Myocyte (in vitro differentiated cells): Measurements from ENCODE around the gene LDAH. TPM values are rescaled to one million over a fixed set of nuclear protein-coding genes. Genes with fewer than 3 reads are reported as not detected.

Source experiments
- DNase-seq: peaks from one replicate; pipeline ENCODE4 v3.0.0-alpha.2; 2012; ENCODE audit warnings: low read depth
- total RNA-seq: library from RNA; depleted of rRNA; stranded (reverse); fragments of >200 nt; gene quantifications from 2 replicates; pipeline ENCODE4 v1.2.3, GENCODE V29; 2014

LDAH gene
- total RNA-seq, 1 donor from 2014 or later: 14.7 TPM

DNA sequence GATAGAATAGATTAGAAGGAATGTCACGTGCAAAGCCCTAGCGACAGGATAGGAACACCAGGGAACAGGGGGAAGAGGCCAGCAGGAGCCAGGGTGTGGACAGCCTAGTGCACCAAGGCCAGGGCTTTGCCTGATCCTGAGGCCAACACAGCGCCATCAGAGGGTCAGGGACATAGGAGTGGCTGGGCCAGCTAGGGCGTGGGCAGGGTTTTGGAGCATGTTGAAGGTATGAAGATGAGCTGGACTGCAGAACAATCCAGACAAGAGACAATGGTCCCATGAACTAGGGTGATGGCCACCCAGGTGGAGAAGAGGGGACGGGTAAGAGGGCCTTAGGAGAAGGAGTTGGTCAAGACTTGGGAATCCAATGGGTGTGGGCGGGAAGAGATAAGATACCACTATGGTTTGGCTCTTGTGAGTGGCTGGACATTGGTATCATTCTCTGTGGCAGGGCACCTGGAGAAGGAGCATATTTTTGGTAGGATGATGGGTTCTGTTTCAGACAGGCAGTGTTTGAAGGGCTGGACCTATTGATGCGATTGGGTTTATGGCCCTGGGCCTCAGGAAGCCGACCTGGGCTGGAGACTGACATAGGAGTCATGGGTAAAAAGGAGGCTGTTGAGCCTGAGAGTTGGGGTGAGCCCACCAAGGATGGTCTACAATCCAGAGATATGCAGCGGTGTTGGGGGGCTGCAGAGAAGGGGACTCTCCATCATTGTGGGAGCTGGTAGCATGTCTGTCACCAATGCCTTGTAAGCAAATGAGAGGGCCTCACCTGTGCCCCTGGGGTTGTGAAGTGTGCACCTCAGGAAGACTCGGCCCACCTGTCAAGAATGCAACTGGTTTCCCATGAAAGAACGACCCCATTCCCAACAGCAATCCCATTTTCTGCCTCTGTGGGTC, 170.0 kb downstream of the LDAH start:
- DNase-seq: no peak

DNA sequence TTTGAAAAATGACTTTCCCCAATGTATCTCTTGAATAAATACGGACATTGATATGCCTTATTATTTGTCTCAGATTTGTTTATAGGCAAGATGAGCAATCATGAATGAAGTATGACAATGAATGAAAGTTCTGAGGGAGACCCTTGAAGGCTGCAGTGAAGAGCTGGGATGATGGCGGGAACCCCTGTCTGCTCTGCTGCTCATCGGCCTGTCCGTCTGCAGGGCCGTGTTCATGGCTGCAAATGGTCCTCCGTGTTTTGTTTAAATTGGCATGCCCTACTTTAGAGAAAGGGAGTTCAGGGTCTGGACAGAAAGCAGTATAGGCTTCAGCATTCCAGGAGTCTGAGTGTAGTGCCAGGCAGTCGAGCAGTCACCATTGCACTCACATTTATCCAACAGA, 170.8 kb downstream of the LDAH start:
- DNase-seq: no peak

DNA sequence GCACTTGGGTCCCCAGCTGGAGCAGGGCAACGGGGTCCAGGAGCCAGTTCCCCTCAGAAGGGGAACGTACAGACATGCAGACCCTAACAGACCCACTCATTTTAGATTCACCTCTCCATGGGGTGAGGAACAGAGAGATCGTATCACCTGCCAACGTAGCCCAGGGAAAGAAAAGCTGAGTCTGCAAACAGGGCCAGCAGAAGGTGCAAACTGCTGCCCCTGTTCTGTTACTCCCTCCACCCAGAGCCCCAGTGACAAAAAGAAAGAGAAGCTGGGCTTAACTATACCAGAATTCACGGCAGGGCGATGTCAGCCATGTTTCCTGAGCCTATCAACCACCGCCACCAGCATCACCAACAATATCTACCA, 171.2 kb downstream of the LDAH start:
- no peak for DNase-seq

DNA sequence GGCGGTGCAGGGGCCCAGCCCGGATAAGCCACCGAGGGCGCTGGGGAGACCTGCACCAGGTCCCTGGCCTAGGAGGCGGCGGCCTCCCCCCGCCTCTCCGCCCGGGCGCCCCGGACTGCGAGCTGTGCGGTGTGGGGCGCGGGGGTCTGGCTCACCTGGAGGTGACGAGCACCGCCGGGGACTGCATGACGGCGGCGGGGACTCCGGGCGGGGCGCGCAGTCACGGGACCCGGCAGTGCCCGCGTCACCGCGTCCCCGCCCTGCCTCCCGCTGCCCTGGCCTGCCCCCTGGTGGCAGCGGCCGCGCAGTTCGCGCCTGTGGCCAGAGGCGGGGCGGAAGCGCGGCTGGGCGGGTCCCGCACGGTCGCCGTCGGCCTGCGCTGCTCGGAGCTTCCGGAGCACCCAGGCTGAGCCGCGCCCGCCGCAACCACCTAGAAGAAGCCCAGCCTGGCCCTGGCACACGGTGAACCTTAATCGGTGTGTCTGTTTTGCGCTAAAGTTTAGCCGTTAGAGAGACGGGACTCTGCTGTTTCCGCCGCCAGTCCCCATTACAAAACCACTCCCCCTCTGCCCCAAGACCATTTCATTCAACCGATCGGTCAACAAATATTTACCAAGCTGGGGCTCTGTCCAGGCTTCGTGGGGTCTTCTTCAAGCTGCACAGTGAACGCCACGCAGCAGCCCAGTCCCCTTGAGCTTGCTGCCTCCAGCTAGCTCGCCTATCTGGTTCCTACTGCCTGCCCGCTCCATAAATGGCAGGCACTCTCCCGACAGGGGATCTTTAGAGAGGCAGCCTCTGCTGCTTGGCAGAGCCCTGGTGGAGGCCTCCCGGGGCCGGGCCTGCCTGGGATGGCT, 171.8 kb downstream of the LDAH start, which contains the start of gene HS1BP3:
Gene HS1BP3 (minus strand): TSS at position 222 of the 854 bp plus-strand sequence. CDS start 35 bp downstream, at position 187.
- DNase-seq: peak; percentile 84

DNA sequence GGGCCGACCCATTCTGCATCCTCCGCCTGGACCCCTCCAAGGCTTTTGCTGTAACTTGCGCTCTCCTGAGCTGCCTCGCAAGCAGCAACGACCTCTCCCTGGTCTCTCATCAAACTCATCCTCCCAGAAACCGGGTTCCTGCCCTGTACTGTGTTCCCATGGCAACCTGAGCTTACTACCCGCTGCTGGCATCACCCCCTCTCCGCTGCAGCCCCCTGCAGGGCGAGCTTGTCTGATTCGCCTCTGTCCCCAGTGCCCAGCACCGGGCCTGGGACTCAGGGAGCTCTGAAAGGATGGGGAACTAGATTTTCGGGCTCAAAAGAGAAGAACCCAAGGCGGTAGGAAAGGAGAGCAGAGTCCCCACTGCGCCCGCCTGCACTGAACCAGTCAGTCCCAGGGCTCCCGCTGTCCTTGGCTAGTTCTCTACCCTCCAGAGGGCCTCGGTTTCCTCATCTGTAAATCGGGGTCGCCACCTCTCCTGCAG, 172.5 kb downstream of the LDAH start:
- DNase-seq: peak; percentile 30

DNA sequence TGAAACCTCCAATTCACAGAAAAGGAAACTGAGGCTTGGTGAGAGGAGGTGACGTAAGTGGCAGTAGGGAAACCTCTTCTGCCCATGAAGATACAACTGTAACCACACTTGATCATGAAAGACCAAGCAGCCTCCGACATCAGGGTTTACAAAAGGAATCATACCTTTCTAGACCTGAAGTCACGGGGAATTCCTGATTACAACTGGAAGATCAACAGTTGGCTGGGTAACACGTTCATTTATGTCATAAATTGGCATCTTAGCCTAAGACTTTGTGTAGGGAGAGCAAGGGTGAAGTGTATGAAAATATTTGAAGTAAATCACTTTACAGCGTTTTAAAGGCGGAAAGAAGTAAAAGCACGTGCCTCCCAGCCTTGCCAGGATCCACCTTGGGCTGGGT, 172.9 kb downstream of the LDAH start:
- no peak for DNase-seq

DNA sequence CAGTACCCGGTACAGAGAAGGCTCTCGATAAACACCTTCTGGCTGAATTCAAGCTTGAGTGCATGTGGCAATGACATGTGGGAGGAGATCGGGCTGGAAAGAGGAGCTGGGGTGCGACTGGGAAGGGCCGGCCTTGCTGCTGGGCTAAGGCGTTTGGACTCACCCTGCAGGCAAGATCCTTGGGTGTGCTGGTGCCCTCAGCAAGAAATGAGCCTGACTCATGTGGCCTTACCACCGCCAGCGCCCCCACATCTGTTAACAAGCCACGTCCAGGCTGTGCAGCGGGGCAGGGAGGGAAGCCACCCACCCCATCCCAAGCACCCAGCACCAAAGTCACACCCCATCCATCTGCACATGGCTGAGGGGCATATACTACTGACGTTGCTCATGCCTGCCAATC, 173.3 kb downstream of the LDAH start:
- DNase-seq: no peak

DNA sequence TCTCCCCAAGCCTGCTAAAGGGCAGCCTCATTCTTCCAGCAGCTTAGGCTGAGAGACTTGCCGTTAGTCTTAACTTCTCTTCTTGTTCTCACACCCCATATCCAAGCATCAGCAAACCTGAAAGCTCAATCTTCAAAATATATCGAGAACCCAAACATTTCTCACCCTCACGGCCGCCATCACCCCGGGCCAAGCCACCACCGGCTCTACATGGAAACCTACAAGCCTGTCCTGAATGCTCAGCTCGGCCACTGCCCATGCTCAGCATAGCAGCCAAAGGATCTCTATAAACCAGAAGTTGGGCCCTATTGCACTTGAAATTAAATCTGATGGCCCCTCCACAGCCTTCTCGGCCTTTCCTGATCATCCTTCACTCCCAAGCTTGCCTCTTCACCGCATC, 174.1 kb downstream of the LDAH start:
- DNase-seq: no peak

DNA sequence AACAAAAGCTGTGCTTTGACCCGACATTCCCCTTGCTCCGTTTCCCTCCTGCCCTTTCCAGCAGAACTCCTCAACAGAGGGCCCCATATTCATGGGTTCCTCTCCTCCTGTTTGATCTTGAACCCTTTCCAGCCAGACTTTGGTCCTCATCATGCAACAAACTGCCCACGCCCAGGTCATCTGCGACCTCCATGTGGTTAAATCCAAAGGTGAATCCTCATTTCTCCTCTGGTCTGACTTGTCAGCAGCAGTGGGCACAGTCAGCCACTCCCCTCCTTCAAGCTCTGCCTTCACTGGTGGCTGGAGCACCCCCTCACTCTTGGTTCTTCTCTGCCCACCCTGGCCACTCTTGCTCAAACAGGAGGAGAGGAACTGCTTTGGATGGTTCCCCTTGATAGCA, 174.7 kb downstream of the LDAH start:
- no peak for DNase-seq

DNA sequence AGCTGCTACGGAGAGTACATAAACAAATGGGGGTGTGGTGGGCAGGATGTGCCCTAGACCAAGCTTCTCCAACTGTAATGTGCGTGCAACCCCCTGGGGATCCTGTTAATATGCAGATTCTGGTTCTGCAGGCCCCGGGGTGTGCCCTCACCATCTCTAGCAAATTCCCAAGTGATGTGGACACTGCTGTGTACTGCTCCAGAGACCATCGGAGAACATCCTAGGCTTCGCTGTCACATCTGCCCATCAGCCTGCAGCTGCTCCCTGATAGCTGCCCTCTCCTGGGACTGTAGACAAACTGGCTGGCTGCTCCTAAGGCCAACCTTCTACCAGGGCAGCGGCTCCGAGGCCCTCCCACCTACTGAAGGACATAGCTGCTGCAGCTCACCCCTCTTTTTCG, 175.2 kb downstream of the LDAH start:
- no peak for DNase-seq

DNA sequence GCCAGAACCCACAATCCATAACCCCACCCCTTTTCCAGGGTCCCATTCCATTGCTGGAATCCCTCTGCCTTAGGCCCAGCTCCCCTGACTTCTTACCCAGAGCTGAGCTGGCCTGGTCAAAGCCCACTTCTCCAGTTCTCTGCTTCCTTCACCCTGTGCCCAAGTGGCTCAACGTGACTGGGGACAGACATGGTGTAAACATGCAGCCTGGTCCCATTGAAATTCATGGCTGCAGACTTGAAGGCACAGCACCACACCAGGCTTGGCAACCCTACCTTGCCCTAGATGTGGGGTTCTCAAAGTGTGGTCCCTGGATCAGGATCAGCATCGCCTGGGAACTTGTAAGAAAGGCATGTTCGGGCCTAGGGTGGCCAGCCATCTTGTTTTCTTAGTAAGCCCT, 175.7 kb downstream of the LDAH start:
- DNase-seq: no peak

DNA sequence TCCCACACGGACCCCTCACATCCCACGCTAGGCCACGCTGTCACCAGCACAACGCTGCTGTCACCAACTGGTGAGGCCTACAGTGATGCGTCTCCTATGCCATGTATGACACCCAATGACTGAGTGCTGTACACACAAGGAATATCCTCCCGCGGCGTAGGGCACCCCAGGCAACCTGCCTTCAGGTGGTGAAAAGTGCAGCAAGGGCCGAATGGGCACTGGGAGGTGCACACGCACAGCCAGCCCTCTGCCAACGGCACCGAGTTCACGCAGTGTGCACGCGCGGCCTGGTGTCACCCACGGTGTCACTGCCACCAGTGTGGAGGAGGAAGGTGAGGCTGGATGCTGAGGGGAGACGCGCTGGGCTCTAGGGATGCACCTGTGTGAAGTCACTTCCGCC, 176.5 kb downstream of the LDAH start:
- no peak for DNase-seq

DNA sequence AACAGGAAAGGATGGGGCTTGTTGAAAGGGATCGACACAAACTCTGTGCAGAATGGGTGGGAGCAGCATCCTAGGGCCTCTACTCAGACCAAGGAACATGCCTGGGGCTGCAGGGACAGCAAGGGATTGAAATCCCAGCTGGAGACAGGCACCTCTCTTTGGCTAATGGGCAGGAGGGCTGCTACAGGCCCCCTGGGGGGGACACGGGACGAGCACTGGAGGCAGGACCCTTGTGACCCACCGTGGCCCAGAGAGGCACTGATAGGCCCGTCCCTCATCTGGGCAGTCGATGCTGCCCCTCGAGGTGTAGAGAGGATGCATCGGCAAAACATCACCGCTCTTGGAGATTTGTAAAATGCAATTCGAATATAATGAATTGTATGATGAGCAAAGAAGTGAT, 177.1 kb downstream of the LDAH start:
- DNase-seq: no peak

DNA sequence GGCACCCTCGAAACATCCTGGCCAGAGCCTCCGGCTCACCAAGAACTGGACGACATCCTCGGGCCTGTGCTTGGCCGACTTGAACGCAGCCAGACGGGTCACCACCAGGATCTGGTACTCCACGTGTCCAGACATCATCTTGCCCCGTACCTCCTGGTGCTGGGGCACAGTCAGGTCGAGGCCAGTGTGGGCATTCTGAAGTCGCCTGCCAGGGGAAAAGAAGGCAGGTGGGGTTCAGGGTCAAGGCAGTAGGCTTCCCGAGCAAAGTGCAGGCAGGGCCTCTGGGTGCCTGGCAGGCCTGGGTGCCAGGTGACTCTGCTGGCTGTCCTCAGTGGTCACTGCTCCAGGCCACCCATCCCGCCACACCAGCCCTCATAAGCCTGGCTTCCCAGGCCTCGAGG, 177.6 kb downstream of the LDAH start:
- no peak for DNase-seq

DNA sequence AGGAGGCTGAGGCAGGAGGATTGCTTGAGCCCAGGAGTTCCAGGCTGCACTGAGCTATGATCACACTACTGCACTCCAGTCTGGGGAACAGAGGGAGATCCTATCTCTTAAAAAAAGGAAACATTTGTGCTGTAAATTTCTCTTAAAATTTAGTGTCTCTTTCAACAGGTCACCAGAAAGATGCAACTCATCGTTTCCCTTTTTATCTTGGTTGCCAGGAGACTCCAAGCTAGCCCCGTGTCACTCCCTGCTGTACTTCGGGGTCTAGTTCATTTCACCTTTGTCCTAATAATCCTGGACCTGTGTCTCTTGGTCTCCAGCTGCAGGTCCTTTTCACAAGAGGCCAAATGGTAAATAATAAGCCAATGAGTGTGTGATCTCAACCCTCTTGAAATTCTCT, 179.1 kb downstream of the LDAH start:
- DNase-seq: no peak

DNA sequence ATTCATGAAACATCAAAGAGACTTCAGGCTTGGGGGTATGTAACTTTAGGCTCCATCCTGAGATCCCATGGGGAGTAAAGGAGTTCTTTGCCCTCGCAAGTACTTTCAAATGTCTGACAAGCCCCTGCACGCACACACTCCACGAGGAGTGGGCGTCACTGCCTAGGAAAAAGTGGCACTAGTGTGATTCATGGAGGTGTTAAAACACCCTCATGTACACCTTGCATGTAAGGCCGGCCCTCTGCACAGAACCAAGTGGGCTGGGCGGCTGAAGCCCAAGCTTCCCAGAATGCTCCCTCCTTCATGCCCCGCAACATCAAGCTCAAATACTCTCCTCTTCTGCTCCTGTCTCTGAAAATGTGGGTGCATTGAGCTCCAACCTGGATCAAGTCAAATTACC, 179.8 kb downstream of the LDAH start:
- DNase-seq: no peak

DNA sequence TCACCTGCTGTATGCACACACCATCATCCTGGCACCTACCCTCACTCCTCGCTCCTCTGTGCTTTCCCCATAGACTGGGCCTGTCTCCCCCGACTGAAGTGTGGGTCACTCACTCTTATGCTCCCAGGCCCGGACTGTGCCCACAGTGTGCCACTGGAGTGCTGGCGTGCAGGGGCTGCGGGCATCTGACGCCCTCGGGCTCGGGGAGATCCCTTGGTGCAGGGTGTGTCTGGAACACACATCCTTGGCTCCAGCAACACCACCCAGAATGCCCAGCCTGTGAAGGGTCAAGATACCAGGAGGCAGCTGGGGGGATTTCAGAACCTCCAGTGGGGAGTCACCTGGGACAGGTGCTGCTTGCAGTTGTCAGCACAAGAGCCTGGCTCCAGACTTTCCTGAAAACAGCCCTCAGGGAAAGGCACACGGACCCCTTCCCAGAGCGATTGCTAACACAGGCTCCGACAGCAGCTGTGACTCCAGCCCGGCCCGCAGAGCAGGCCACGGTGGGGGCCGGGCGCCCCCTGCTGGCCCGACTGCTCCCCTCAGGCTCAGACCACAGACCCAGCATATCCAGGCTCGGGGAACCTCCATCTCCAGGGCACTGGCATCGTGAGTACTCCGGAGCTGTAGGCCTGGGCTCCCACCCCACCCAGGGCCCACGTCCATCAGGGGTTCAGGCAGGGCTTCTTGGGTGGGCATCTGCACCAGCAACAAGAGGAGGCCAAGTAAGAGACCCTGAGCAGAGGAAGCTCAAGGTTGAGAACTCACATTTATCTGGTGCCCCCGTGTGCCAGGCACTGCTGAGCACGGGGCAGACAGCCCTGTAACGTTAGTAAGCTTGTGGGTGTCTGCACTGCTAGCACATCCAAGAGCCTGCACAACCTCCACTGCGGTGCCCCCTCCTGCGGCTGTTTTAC, 180.6 kb downstream of the LDAH start:
- peak; percentile 73 for DNase-seq

DNA sequence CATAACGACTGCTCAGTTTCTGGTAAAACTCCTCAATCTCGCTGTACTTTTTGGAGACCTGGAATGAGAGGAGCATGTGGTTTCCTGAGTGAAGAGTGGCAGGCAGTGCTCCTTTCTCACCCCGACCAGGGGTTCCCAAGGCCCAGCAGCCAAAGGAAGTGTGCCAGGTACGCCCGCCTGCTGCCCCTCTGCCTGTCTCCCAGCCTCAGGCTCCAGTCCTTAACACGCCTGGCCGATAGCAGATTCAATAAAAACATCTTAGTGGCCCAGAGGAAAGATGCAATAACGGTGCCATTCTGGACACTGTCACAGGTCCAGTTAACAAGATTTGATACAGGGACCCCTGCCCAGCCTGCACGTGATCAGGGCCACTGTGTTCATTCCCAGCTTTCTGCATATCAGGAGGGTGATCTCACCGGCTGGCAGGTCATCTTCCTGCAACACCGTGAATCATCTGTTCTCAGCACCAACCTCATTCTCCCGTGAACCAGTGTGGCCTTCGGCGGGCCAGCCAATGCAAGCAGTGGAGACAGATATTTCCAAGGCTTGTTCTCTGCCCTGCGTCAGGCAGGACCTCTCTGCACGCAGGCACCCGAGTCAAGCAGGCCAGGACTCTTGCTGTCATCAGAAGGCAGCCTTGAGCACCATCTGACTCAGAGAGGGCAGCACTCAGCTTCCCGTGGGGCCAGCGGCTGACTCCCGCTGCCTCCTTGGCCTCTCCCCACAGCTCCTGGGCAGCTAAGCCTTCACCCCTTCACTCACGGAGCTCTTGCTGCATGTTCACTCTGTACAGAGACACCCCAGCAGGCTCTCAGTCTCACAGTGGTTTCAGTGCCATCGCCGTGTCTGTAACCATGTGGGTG, 181.5 kb downstream of the LDAH start:
- DNase-seq: no peak

DNA sequence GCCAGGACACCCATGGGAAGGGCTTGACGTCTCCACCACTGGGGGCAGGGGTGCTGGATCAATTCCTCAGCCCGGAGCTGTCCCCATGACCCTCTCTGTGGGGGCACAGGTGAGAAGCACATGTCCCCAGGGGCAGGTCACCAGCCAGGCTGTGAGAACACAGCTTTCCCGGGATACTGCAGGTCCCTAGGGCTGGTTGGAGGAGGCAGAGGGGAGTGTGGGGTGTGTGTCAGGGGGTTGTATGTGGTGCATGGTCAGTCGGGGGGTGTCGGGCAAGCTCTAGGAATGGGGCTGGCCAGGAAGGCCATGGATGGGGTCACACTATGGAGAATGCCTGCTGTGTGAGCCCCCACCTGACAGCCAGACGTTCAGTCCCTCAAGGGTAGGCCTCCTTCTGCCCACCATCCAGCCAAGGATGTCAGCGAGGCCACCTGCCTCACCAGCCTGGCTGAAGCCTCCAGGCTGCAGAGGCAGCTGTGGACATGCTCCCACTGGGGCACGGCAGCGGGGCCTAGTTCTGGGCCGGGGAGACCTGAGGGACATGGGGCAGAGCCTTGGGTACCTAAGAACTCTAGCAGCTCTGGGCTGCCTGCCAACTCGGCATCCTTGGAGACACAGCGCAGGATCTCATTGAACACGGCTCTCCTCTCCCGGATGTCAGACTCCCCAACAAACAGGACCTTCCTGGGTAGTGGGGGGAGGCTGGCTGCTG, 182.3 kb downstream of the LDAH start:
- DNase-seq: no peak
